ENCODE results near the gene SSTR4.

- TF ChIP-seq TAF1 (IDR thresholded peaks at IDR 0.05; ENCODE audit: borderline replicate concordance, insufficient read depth, low read length) (no peak), REST (IDR thresholded peaks at IDR 0.05; ENCODE audit: insufficient read depth in 1 of 2, low read depth in 2 of 2, low read length in 2 of 2) (no peak), POLR2AphosphoS5 (IDR thresholded peaks at IDR 0.05; ENCODE audit: low read depth, low read length) (no peak), SIN3A (IDR thresholded peaks at IDR 0.05; ENCODE audit: borderline replicate concordance, insufficient read depth, low read length) (no peak)
Measured at GRCh38 chr20:23072892-23073586, 37.9 kb downstream of the SSTR4 start.
